ENCODE results near the gene TBC1D9B.
"Not testable (repeated sequence)": the region's sequence is repeated elsewhere in the genome, so short reads cannot be mapped to it uniquely, and the experiment has no call there.

Gene TBC1D9B

DNA sequence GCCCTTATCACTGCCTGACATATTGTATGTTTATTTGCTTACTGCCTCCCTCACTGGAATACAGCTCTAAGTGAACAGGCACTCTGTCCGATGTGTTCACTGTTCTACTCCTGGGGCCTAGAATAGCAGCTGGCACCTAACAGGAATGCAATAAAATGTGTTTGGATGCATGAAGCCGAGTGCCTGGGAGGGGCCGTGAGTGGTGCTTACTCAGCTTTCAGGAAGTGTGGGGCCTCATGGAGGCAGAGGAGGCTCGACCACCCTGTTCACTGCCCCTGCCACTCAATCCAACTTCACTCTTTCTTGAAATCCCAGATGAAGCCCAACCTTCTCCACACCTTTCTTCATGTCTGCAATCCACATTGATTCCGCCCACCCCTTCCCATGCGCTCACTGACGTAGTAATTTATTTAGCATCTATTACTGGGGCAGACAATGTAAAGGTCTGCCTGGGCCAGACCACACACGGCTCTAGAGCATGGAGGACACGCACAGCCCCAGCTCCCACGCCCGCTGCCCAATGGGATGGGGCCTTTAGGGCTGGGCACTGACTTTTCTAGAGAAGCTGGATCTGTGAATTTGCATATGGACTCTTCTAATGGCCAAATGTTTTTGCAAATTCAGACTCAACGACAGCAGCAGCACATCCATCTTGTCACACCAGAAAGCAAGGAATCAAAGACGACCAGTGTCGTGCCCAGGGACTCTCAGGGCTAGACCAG is 21.3 kb downstream of the TBC1D9B start:
- no peak for DNase-seq (ENCODE audit: low read depth in 2 of 2, low spot score in 1 of 2)

DNA sequence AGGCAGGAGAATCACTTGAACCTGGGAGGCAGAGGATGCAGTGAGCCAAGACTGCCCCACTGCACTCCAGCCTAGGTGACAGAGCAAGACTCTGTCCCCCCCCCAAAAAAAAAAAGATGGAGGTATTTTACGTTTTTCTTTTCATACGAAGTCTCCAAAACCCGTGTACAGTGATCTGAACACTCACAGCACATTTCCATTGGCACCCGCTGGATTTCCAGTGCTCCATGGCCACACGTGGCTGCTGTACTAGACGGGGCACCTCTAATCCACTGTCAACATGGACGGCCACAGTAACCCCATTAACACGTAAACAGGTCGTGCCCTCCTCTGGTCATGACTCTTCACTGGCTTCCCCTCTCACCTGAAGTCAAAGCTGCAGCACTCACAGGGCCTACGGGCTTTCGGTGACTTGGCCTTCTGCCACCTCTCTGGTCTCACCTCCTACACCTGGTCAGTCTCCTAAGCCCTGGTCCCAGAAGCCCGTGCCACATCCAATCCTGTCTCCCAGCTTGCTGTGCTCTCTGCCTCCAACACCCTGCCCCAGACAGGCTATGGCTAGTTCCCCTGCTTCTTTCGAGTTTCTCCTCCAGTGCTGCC is 22.1 kb downstream of the TBC1D9B start:
- DNase-seq (ENCODE audit: low read depth in 2 of 2, low spot score in 1 of 2) = no peak

DNA sequence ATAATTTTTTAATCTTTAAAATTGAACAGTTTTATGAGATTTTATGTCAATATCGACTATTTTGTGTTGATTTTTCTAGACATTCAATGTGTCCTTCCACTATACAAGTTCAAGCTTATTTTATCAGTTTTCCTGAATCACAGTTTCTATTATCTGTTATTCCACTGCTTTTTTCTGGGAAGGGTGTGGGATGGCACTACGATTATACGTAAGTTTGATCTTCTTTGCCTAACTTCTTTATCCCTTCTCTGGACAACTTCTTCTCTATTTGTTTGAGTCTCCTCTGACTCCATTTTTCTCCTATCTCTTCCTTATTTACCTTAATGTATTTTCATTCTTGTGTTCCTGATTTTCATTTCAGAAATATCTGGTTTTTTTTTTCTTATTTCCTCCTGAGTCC is 24.5 kb downstream of the TBC1D9B start:
- DNase-seq (ENCODE audit: low read depth in 2 of 2, low spot score in 1 of 2) = no peak

- DNase-seq (ENCODE audit: low read depth in 2 of 2, low spot score in 1 of 2) = no peak
Observed at GRCh38 chr5:179882338-179882737, 25.4 kb downstream of the TBC1D9B start.

DNA sequence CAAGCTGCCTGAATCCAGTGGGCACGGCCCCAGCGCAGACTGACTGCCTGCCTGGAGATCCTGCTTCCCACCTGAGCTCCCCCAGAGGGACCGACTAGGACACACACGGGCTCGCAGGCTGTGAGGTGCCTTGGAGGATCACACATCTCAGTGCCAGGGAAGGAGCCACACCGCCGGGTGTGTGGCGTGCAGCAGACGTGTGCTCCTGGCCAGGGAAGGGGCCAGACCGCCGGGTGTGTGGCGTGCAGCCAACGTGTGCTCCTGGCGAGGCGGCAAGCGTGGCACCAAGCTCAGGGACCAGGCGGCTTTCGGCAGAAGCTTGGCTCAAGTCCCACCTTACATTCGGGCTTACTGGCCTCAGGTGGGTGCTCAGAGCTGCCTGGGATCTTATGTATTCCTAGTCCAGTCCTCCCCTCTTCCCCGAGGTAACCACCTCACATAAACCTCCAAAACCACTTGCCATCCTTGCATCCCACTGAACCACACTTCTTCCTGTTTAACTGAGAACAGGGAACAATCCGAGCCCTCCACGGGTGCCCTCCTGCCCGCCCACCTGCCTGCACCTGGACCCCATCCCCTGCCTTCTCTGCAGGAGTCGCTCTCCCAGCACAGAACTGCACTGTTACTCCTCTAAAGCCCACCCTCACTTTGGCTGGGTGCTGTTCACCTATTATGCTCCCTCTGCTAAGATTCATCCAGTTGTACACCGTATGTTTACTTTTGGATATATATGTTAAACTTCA is 26.7 kb downstream of the TBC1D9B start:
- DNase-seq (ENCODE audit: low read depth in 2 of 2, low spot score in 1 of 2) = no peak

DNA sequence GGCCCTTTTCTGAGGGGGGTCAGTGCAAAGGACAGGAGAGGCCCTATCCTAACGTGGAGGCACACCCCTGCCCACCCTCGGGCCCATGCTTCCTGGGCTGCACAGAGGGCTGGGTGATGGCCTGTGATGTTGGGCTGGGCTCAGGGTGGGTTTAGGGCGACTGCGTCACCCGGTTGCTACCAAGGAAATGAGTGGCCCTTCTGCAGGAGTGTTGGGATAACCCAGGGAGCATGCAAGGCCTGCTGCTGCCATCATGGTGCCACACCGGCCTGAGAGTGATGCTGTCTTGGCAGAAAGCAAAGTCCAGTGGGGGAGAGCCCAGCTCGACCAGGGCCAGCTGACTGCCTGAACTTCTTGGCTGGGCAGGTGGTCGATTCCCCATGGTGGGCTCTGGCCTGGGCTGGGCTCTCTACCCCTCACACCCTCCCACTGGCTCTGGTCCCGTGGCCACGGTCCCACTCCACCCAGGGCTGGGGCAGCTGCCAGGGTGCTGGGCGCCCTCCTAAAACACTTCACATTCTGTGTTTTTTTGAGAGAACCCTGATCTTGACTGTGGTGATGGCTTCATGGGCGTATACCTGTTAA is 27.5 kb downstream of the TBC1D9B start:
- no peak for DNase-seq (ENCODE audit: low read depth in 2 of 2, low spot score in 1 of 2)

GRCh38 chr5:179879690-179880010 is 28.0 kb downstream of the TBC1D9B start:
- DNase-seq (ENCODE audit: low read depth in 2 of 2, low spot score in 1 of 2) = no peak

- DNase-seq (ENCODE audit: low read depth in 2 of 2, low spot score in 1 of 2) = no peak
Observed at GRCh38 chr5:179879003-179879689, 28.6 kb downstream of the TBC1D9B start.

GRCh38 chr5:179878222-179879002 is 29.3 kb downstream of the TBC1D9B start:
- DNase-seq (ENCODE audit: low read depth in 2 of 2, low spot score in 1 of 2) = no peak

DNA sequence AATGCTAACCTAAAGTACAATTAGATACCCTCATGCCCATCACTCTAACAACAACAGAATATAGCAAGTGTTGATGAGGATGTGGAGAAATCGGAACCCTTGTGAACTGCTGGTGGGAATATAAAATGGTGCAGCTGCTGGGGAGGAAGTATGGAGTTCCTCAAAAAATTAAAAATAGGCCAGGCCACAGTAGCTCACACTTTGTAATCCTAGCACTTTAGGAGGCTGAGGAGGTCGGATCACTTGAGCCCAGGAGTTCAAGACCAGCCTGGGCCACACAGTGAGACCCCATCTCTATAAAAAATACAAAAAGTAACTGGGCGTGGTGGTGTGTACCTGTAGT is 31.1 kb downstream of the TBC1D9B start:
- no peak for DNase-seq (ENCODE audit: low read depth in 2 of 2, low spot score in 1 of 2)

GRCh38 chr5:179875741-179876609 is 31.7 kb downstream of the TBC1D9B start:
- DNase-seq (ENCODE audit: low read depth in 2 of 2, low spot score in 1 of 2) = no peak

- DNase-seq (ENCODE audit: low read depth in 2 of 2, low spot score in 1 of 2) = no peak
Observed at GRCh38 chr5:179874536-179875292, 33.0 kb downstream of the TBC1D9B start.

- no peak for DNase-seq (ENCODE audit: low read depth in 2 of 2, low spot score in 1 of 2)
Observed at GRCh38 chr5:179874136-179874535, 33.6 kb downstream of the TBC1D9B start.

- no peak for DNase-seq (ENCODE audit: low read depth in 2 of 2, low spot score in 1 of 2)
Observed at GRCh38 chr5:179873588-179874110, 34.0 kb downstream of the TBC1D9B start.

GRCh38 chr5:179872828-179873575 is 34.7 kb downstream of the TBC1D9B start:
- DNase-seq (ENCODE audit: low read depth in 2 of 2, low spot score in 1 of 2) = no peak

- DNase-seq (ENCODE audit: low read depth in 2 of 2, low spot score in 1 of 2) = no peak
Observed at GRCh38 chr5:179872055-179872827, 35.5 kb downstream of the TBC1D9B start.

DNA sequence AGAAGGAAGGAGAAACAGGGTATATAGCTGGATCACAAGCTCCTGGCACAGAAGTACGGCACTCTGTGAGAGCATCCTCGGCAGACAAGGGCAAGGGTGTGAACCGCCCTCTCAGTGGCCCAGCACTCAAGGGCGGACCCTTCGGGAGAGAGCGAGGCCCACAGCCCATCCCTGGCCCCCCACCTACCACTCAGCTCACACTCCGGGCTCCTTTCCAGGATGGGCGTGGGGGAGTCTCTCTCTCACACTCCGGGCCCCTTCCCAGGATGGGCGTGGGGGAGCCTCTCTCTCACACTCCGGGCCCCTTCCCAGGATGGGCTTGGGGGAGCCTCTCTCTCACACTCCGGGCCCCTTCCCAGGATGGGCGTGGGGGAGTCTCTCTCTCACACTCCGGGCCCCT is 36.2 kb downstream of the TBC1D9B start:
- DNase-seq (ENCODE audit: low read depth in 2 of 2, low spot score in 1 of 2) = not testable (repeated sequence)
